GM12801 (cell line): ENCODE data around the gene PPP1R37.

Experiments used
- CTCF ChIP-seq: IDR thresholded peaks from one replicate; pipeline ENCODE4 v1.5.1; 2011; ENCODE audit warnings: control low read depth; ENCODE audit not compliant: insufficient read length; ENCODE audit errors: extremely low read depth

The PPP1R37 gene

GRCh38 chr19:45074744-45075300 lies 18.2 kb upstream of the PPP1R37 start:
- no peak for TF ChIP-seq CTCF

GRCh38 chr19:45075301-45076028 lies 17.5 kb upstream of the PPP1R37 start:
- TF ChIP-seq CTCF: no peak

GRCh38 chr19:45076029-45076850 lies 16.7 kb upstream of the PPP1R37 start, which contains the start of gene ZNF296:
Gene ZNF296 (minus strand): TSS chr19:45076478. CDS start chr19:45076373, 105 bp downstream.
- no peak for TF ChIP-seq CTCF

GRCh38 chr19:45076851-45077730 lies 15.9 kb upstream of the PPP1R37 start:
- TF ChIP-seq CTCF: no peak

GRCh38 chr19:45078390-45079062 lies 14.5 kb upstream of the PPP1R37 start:
- no peak for TF ChIP-seq CTCF

GRCh38 chr19:45079063-45079910 lies 13.7 kb upstream of the PPP1R37 start, which contains the start of gene GEMIN7:
Gene GEMIN7 (plus strand): TSS chr19:45079260. CDS start chr19:45090115, 10,855 bp downstream.
- TF ChIP-seq CTCF: no peak
